ENCODE measurements around the gene GDPGP1. TPM values are rescaled to one million over a fixed set of nuclear protein-coding genes. Genes with fewer than 3 reads are reported as not detected.
"Not testable (repeated sequence)": the region's sequence is repeated elsewhere in the genome, so short reads cannot be mapped to it uniquely, and the experiment has no call there.

Gene GDPGP1
- total RNA-seq, 1 donor from 2014 or later: 11.2 TPM

DNA sequence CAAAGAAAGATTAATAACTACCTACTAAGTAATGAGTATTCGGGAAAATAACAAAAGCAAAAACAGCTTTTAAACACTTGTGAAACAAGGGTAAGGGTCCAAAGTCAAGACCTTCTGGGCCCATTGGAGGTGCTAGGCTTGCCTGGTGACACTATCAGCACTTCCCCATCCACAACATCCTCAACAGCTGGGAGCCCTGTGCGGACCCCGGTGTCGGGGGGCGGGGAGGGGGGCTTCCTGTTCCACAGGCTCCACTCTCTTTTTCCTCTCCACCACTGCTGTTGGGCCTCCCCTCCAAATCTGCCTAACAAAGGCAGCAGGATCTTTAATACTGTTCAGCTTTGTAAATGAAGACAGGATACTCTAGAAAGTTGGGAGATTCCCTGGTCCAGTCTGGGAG, 53.1 kb downstream of the GDPGP1 start:
- H3K36me3 ChIP-seq: no peaks in the 10 kb centered on the region
- intact Hi-C loops (cut with DNase I): no loop called here
- H3K4me3 ChIP-seq: no peak overlapping the region
- H3K4me1 ChIP-seq: no peaks in the 10 kb centered on the region
- DNase-seq: peak; percentile 59
- no peak overlapping the region for H3K27ac ChIP-seq
- no peaks in the 10 kb centered on the region for H3K9me3 ChIP-seq
- H3K27me3 ChIP-seq: no peaks in the 10 kb centered on the region
- no peak for ATAC-seq
- TF ChIP-seq, protein P1, sequence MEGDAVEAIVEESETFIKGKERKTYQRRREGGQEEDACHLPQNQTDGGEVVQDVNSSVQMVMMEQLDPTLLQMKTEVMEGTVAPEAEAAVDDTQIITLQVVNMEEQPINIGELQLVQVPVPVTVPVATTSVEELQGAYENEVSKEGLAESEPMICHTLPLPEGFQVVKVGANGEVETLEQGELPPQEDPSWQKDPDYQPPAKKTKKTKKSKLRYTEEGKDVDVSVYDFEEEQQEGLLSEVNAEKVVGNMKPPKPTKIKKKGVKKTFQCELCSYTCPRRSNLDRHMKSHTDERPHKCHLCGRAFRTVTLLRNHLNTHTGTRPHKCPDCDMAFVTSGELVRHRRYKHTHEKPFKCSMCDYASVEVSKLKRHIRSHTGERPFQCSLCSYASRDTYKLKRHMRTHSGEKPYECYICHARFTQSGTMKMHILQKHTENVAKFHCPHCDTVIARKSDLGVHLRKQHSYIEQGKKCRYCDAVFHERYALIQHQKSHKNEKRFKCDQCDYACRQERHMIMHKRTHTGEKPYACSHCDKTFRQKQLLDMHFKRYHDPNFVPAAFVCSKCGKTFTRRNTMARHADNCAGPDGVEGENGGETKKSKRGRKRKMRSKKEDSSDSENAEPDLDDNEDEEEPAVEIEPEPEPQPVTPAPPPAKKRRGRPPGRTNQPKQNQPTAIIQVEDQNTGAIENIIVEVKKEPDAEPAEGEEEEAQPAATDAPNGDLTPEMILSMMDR (IDR thresholded peaks at IDR 0.05): no peak

DNA sequence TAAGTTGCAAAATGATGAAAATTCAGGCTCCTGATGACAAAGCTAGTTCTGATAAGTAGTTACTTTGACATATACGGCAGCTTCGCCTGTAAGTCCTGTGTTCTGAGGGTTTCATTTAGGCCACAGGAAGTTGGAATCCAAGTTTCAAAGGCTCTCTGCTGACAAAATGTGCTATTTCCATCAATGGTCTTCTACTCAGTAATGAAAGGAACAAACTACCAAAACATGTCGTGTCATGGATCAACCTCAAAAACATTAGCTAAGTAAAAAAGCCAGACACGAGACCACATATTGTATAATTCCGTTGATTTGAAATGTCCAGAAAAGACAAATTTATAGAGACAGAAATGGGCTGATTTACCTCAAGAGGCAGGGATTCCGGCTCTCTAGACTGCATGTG, 53.9 kb downstream of the GDPGP1 start:
- no peaks in the 10 kb centered on the region for H3K4me1 ChIP-seq
- H3K27ac ChIP-seq: no peak overlapping the region
- H3K36me3 ChIP-seq: no peaks in the 10 kb centered on the region
- H3K9me3 ChIP-seq: no peaks in the 10 kb centered on the region
- intact Hi-C loops (cut with DNase I): no loop called here
- H3K4me3 ChIP-seq: no peak overlapping the region
- H3K27me3 ChIP-seq: no peaks in the 10 kb centered on the region
- DNase-seq (no peak), ATAC-seq (no peak)
- TF ChIP-seq, protein P1 (IDR thresholded peaks at IDR 0.05): no peak

DNA sequence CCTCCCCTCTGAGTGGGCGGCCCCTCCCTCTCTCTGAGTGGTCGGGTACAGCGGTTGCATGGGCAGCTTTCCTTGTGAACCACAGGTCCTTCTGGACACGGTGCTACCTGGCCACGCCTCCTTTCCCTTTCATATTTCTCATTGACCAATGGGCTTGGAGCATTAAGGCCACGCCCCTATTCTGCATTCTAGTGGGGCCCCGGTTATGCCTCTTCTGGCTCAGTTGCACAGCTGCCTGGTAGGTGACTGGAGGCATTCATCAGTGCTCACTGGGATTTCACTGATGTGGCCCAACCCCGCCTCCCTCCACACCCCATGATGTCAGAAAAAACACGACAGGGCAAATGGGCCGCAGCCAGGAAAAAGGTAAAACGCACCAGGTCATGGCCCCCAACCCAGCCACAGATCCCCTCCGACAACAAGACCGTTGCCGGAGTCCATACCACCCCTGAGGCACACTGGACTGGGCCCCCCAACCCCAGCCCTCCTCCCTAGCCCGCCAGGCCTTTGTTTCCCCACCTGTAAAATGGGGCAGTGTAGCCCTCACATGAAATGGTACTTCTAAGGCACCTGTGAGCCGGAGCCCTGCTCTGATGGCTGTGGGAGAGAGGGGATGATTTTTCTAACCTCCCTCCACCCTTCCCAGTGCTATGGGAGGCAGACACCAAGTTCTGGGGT, 57.8 kb downstream of the GDPGP1 start:
- Histone ChIP-seq H3K4me3 (no peak overlapping the region), H3K4me1 (no peaks in the 10 kb centered on the region), H3K27ac (no peak overlapping the region), H3K27me3 (no peaks in the 10 kb centered on the region), H3K9me3 (no peaks in the 10 kb centered on the region), H3K36me3 (no peaks in the 10 kb centered on the region)
- intact Hi-C loops (cut with DNase I): no loop called here
- TF ChIP-seq, protein P1 (IDR thresholded peaks at IDR 0.05): no peak
- DNase-seq: peak; percentile 69
- ATAC-seq: peak; percentile 42

DNA sequence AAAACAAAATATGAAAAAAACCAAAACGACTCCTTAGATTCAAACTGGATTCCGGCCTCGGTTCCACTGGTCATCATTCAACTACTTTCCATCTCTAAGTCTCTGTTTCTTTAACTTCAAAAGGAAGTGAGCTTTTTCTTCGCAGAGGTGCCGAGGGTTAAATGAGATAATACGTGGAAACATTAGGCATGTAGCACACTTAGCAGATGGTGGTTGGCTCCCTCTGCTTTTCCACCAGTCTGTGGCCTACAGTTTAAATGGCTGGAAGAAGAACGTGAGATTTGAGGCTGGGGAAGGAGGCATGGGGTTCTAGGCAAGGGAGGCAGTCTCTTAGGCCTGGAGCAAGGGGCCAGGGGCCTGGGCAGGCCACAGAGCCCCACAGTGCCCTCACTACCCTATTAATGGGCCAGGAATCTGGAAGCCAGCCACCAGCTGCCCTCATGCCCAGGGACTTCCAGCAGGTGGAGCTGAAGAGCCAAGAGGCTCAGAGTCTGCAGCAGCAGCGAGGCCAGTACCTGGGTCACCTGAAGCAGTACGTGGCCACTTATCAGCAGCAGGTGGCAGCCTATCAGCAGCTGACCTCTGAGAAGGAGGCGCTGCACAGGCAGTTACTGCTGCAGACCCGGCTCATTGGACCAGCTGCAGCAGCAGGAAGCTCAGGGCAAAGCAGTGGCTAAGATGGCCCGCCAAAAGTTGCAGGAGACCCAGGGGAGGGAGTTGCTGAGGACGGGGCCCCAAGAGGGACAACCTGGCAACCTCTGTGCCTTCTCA, 59.2 kb downstream of the GDPGP1 start:
- H3K4me1 ChIP-seq; intact Hi-C loops (cut with DNase I); H3K9me3 ChIP-seq; H3K4me3 ChIP-seq; H3K27ac ChIP-seq; H3K27me3 ChIP-seq; H3K36me3 ChIP-seq: not testable (repeated sequence)
- TF ChIP-seq, protein P1 (IDR thresholded peaks at IDR 0.05): peak; percentile 90
- peak; percentile 91 for DNase-seq
- ATAC-seq: peak; percentile 99

DNA sequence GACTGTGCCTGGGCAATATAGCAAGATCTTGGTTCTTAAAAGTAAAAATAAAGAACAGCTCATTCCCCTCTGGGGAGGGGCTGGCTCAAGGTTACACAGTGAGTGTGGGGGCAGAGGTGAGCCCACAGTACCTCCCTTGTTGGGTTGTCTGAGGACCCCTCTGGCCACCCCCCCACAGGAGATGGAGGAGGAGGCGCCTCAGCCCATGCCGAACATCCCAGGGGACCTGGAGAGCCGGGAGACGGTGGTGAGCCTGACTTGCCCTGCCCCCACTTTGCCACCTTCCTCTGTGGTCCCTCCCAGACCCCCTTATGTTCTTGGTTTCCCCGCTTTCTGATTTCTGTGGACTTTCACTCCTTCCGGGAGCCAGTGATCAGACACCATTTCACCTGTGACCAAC, 60.1 kb downstream of the GDPGP1 start:
- Histone ChIP-seq H3K4me3 (no peak overlapping the region), H3K9me3 (no peaks in the 10 kb centered on the region), H3K27me3 (no peaks in the 10 kb centered on the region), H3K27ac (no peak overlapping the region), H3K4me1 (no peaks in the 10 kb centered on the region), H3K36me3 (no peaks in the 10 kb centered on the region)
- TF ChIP-seq, protein P1 (IDR thresholded peaks at IDR 0.05): no peak
- intact Hi-C loops (cut with DNase I): no loop called here
- ATAC-seq (no peak), DNase-seq (no peak)

Data from upper lobe of right lung (tissue), 1 donor.